CD8-positive, alpha-beta memory T cell (primary cell): ENCODE results near the gene CACNG4. TPM values are rescaled to one million over a fixed set of nuclear protein-coding genes. Genes with fewer than 3 reads are reported as not detected.

Experiments
- CTCF ChIA-PET: fragments of 350-600 bp; sonication (Branson Sonifier 250); formaldehyde crosslinking; loops from one replicate; lab custom pipeline; 2021; ENCODE audit warnings: antibody characterized with exemption; lab: Charles Lee
- POLR2A ChIA-PET: fragments of 350-600 bp; sonication (Branson Sonifier 250); formaldehyde crosslinking; loops from one replicate; lab custom pipeline; 2021; ENCODE audit warnings: antibody characterized with exemption; lab: Charles Lee
- DNase-seq, 5 donors: peaks; one replicate each; pipeline versions ENCODE4 v3.0.0 to v3.0.0-alpha.2; 2020 to 2022; ENCODE audit warnings: mixed read lengths in 1 of 5
- H3K27ac ChIP-seq: one replicate; pipeline ENCODE4 v1.7.0; 2013; ENCODE audit warnings: low read depth, mild to moderate bottlenecking, low read length, moderate library complexity
- H3K27me3 ChIP-seq: 2 replicates; pipeline ENCODE4 v1.7.0; 2013; ENCODE audit warnings: low read length, mild to moderate bottlenecking; ENCODE audit not compliant: insufficient read depth, poor library complexity, severe bottlenecking
- H3K36me3 ChIP-seq: 2 replicates; pipeline ENCODE4 v1.7.0; 2013; ENCODE audit warnings: mild to moderate bottlenecking, low read length, moderate library complexity; ENCODE audit not compliant: insufficient read depth
- H3K4me1 ChIP-seq: 2 replicates; pipeline ENCODE4 v1.7.0; 2013; ENCODE audit warnings: mild to moderate bottlenecking, low read length, moderate library complexity; ENCODE audit not compliant: insufficient read depth
- H3K4me3 ChIP-seq: 2 replicates; pipeline ENCODE4 v1.7.0; 2013; ENCODE audit warnings: mild to moderate bottlenecking, low read length
- H3K9me3 ChIP-seq: 2 replicates; pipeline ENCODE4 v1.7.0; 2013; ENCODE audit warnings: mild to moderate bottlenecking, low read length
- H3K27ac Mint-ChIP-seq, 8 donors: one replicate each; pipeline ENCODE4 v1.8.0; 2020 to 2021; ENCODE audit warnings: mixed read lengths in 8 of 8, mild to moderate bottlenecking in 6 of 8, inconsistent platforms in 3 of 8, moderate library complexity in 3 of 8
- H3K27me3 Mint-ChIP-seq, 2 donors: one replicate each; pipeline ENCODE4 v1.8.0; 2020 to 2021; ENCODE audit warnings: mixed read lengths in 2 of 2, mild to moderate bottlenecking in 1 of 2, moderate library complexity in 1 of 2
- H3K36me3 Mint-ChIP-seq, 3 donors: one replicate each; pipeline ENCODE4 v1.8.0; 2020 to 2021; ENCODE audit warnings: mixed read lengths in 3 of 3, inconsistent platforms in 1 of 3, mild to moderate bottlenecking in 1 of 3
- H3K4me1 Mint-ChIP-seq, 3 donors: one replicate each; pipeline ENCODE4 v1.8.0; 2020 to 2021; ENCODE audit warnings: mixed read lengths in 3 of 3, inconsistent platforms in 1 of 3, mild to moderate bottlenecking in 1 of 3
- H3K4me3 Mint-ChIP-seq, 7 donors: one replicate each; pipeline ENCODE4 v1.8.0; 2020 to 2021; ENCODE audit warnings: mixed read lengths in 7 of 7, mild to moderate bottlenecking in 6 of 7, moderate library complexity in 4 of 7, inconsistent platforms in 2 of 7
- H3K9me3 Mint-ChIP-seq, 5 donors: one replicate each; pipeline ENCODE4 v1.8.0; 2020 to 2022; ENCODE audit warnings: mixed read lengths in 5 of 5, mild to moderate bottlenecking in 3 of 5, moderate library complexity in 2 of 5, inconsistent platforms in 1 of 5
- polyA plus RNA-seq: library from polyadenylated mRNA; unstranded; fragments of 300-500 nt; fragmentation: Illumina TruSeq; gene quantifications from one replicate; pipeline ENCODE4 v1.2.3, GENCODE V29; 2021
- total RNA-seq, 2 experiments: library from RNA; stranded (reverse); gene quantifications; one replicate each; pipeline ENCODE4 v1.2.3, GENCODE V29; 2021

CACNG4 gene
- total and polyA plus RNA-seq, 3 experiments from 2014 or later, result not detected

DNA sequence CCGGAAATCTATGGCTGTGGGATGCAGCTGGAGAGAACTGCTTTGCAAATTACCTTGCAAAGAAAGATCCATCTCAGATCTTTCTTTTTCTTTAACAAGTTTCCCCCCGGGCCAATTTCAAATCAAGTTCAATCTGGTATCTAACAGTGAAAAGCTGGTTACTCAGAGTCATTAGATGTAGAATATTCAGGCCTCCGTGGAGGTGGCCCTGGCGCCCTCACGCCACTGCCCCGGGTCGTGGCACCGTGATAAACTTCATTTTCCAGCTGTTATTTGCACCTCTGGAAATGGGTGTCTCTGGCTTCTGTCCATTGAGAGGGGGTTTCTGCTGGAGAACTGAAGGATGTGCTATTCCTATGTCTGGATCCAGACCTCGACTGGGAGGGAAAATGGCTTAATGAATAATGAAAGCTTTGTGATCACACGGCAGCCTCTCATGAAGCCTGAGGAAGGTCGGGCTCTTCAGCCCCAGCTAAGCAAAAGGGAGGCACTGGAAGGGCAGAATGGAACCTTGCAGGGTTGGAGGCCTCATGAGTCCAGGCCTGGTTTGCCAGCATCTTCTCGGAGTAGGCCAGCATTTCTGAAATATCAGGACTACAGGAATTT, 30.5 kb downstream of the CACNG4 start:
- Histone ChIP-seq H3K4me3 (no peak overlapping the region), H3K27me3 (no peaks in the 10 kb centered on the region), H3K9me3 (no peaks in the 10 kb centered on the region), H3K27ac (no peak overlapping the region), H3K36me3 (no peaks in the 10 kb centered on the region), H3K4me1 (no peaks in the 10 kb centered on the region)
- Mint-ChIP-seq H3K9me3 (no peaks in the 10 kb centered on the region), H3K27me3 (peaks cover 11 to 42% of the 10 kb centered on the region in 2 donors), H3K27ac (no peak overlapping the region), H3K36me3 (no peaks in the 10 kb centered on the region), H3K4me3 (no peak overlapping the region), H3K4me1 (no peaks in the 10 kb centered on the region)
- no peak for DNase-seq
- ChIA-PET CTCF (no interaction called here), POLR2A (no interaction called here)

DNA sequence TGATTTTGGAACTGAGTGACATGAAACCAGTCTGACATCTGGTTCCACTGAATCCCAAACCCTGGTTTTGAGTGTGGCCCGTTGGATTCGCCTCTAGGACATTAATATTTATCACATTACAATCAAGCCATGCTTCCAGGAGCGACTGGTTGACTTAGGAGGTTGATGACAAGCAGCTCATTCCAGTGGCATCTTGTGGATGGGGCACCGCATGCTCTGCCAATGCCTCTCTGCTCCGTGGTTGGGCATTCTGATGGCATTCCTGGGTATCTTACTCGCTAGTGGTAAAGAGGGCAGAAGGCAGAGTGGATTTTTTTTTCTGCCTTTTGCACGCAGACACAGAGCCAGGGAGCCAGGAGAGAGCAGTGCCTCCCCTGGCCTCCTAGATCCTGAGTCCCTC, 31.4 kb downstream of the CACNG4 start:
- Histone ChIP-seq H3K4me3 (no peak overlapping the region), H3K9me3 (no peaks in the 10 kb centered on the region), H3K27me3 (no peaks in the 10 kb centered on the region), H3K4me1 (no peaks in the 10 kb centered on the region), H3K27ac (no peak overlapping the region), H3K36me3 (no peaks in the 10 kb centered on the region)
- H3K27me3 Mint-ChIP-seq, result peaks cover 11 to 38% of the 10 kb centered on the region in 2 donors
- no peak overlapping the region for H3K27ac Mint-ChIP-seq
- ChIA-PET CTCF (no interaction called here), POLR2A (no interaction called here)
- no peaks in the 10 kb centered on the region for H3K9me3 Mint-ChIP-seq
- no peak overlapping the region for H3K4me3 Mint-ChIP-seq
- no peaks in the 10 kb centered on the region for H3K36me3 Mint-ChIP-seq
- no peaks in the 10 kb centered on the region for H3K4me1 Mint-ChIP-seq
- no peak for DNase-seq

DNA sequence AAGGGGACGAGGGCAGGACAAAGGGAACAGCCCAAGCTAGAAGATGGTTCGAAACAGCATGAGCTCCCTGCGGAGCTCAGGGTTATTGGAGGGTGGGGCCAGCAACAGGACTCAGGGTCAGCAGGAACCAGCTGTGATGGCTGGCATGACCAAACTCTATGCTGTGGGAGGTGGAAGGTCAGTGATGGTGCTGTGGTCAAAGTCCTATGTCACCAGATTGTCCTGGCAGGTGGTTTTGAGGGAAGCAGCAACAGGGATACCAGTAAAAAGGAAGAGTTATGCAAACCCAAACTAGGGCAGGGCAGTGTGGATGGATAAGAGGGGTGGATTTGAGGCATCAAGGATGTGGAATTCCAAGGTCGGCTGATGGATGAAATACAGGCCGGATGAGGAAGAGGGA, 32.4 kb downstream of the CACNG4 start:
- no peak overlapping the region for H3K27ac ChIP-seq
- Mint-ChIP-seq H3K4me1 (no peaks in the 10 kb centered on the region), H3K9me3 (no peaks in the 10 kb centered on the region), H3K27ac (no peak overlapping the region), H3K36me3 (no peaks in the 10 kb centered on the region), H3K27me3 (peaks cover 11 to 32% of the 10 kb centered on the region in 2 donors), H3K4me3 (no peak overlapping the region)
- H3K9me3 ChIP-seq, result no peaks in the 10 kb centered on the region
- ChIA-PET POLR2A (no interaction called here), CTCF (interaction anchor here (1.3 kb wide), 1 partner anchor 16 kb away, joined by 3 read pairs; no protein-coding TSS in a partner anchor)
- no peaks in the 10 kb centered on the region for H3K4me1 ChIP-seq
- no peaks in the 10 kb centered on the region for H3K27me3 ChIP-seq
- no peak for DNase-seq
- no peak overlapping the region for H3K4me3 ChIP-seq
- no peaks in the 10 kb centered on the region for H3K36me3 ChIP-seq

DNA sequence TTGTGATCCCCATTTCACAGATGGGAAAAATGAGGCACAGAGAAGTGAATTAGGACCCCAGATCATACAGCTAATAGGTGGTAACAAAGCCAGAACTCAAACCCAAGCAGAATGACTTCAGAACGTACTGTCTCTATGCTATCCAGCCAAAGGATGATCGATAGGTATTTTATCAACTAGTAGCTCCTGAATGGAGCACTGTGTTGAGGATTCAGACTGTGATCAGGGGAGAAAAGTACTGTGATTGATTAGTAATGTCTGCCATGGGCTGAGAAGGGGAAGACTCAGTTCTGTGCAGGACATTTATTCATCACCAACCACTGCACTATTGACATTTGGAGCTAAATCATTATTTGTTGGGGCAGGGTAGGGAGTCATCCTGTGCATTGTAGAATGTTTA, 38.7 kb downstream of the CACNG4 start:
- Mint-ChIP-seq H3K9me3 (peaks cover 0 to 2% (median 0%) of the 10 kb centered on the region in 5 donors), H3K27ac (no peak overlapping the region), H3K27me3 (peaks cover 7 to 30% of the 10 kb centered on the region in 2 donors), H3K36me3 (no peaks in the 10 kb centered on the region), H3K4me1 (no peaks in the 10 kb centered on the region), H3K4me3 (no peak overlapping the region)
- Histone ChIP-seq H3K27ac (no peak overlapping the region), H3K36me3 (no peaks in the 10 kb centered on the region), H3K27me3 (no peaks in the 10 kb centered on the region), H3K4me1 (no peaks in the 10 kb centered on the region), H3K9me3 (no peaks in the 10 kb centered on the region), H3K4me3 (no peak overlapping the region)
- ChIA-PET POLR2A (interaction anchor here (0.7 kb wide), 1 partner anchor 10 kb away, joined by 3 read pairs; no protein-coding TSS in a partner anchor), CTCF (no interaction called here)
- no peak for DNase-seq

GRCh38 chr17:67004181-67004580, 39.7 kb downstream of the CACNG4 start:
- ChIA-PET POLR2A (no interaction called here), CTCF (no interaction called here)
- Mint-ChIP-seq H3K4me3 (no peak overlapping the region), H3K36me3 (no peaks in the 10 kb centered on the region), H3K27ac (no peak overlapping the region), H3K4me1 (no peaks in the 10 kb centered on the region), H3K27me3 (peaks cover 7 to 30% of the 10 kb centered on the region in 2 donors), H3K9me3 (peaks cover 0 to 6% (median 0%) of the 10 kb centered on the region in 5 donors)
- no peak overlapping the region for H3K4me3 ChIP-seq
- no peaks in the 10 kb centered on the region for H3K36me3 ChIP-seq
- H3K4me1 ChIP-seq, result no peaks in the 10 kb centered on the region
- no peak for DNase-seq
- H3K27me3 ChIP-seq, result no peaks in the 10 kb centered on the region
- no peak overlapping the region for H3K27ac ChIP-seq
- no peaks in the 10 kb centered on the region for H3K9me3 ChIP-seq

- no peak overlapping the region for H3K27ac Mint-ChIP-seq
Observed at GRCh38 chr17:67007266-67007665, 42.8 kb downstream of the CACNG4 start.

GRCh38 chr17:67008101-67008500, 43.6 kb downstream of the CACNG4 start:
- Mint-ChIP-seq H3K4me3 (no peak overlapping the region), H3K9me3 (peaks cover 0 to 7% (median 0%) of the 10 kb centered on the region in 5 donors), H3K36me3 (no peaks in the 10 kb centered on the region), H3K4me1 (no peaks in the 10 kb centered on the region), H3K27me3 (peaks cover 15 to 55% of the 10 kb centered on the region in 2 donors), H3K27ac (no peak overlapping the region)
- H3K36me3 ChIP-seq, result no peaks in the 10 kb centered on the region
- CTCF ChIA-PET, result no interaction called here
- no peak overlapping the region for H3K27ac ChIP-seq
- H3K27me3 ChIP-seq, result no peaks in the 10 kb centered on the region
- H3K4me3 ChIP-seq, result no peak overlapping the region
- DNase-seq, result no peak
- POLR2A ChIA-PET, result no interaction called here
- no peaks in the 10 kb centered on the region for H3K9me3 ChIP-seq
- no peaks in the 10 kb centered on the region for H3K4me1 ChIP-seq

More at GRCh38 chr17:67007266-67007665, 42.8 kb downstream of the CACNG4 start:
- H3K4me3 ChIP-seq, result no peak overlapping the region
- CTCF ChIA-PET, result no interaction called here
- no peaks in the 10 kb centered on the region for H3K36me3 Mint-ChIP-seq
- no peak overlapping the region for H3K27ac ChIP-seq
- DNase-seq, result no peak
- H3K9me3 Mint-ChIP-seq, result peaks cover 0 to 7% (median 2%) of the 10 kb centered on the region in 5 donors
- H3K27me3 ChIP-seq, result no peaks in the 10 kb centered on the region
- no peaks in the 10 kb centered on the region for H3K4me1 ChIP-seq
- no peaks in the 10 kb centered on the region for H3K36me3 ChIP-seq
- no peaks in the 10 kb centered on the region for H3K4me1 Mint-ChIP-seq
- no peaks in the 10 kb centered on the region for H3K9me3 ChIP-seq
- peaks cover 15 to 46% of the 10 kb centered on the region in 2 donors for H3K27me3 Mint-ChIP-seq
- POLR2A ChIA-PET, result no interaction called here
- H3K4me3 Mint-ChIP-seq, result no peak overlapping the region

GRCh38 chr17:67011527-67012175, 47.1 kb downstream of the CACNG4 start:
- Mint-ChIP-seq H3K27me3 (peaks cover 11 to 41% of the 10 kb centered on the region in 2 donors), H3K4me1 (no peaks in the 10 kb centered on the region), H3K36me3 (no peaks in the 10 kb centered on the region), H3K4me3 (no peak overlapping the region), H3K27ac (no peak overlapping the region), H3K9me3 (peaks cover 0 to 7% (median 0%) of the 10 kb centered on the region in 5 donors)
- ChIA-PET POLR2A (no interaction called here), CTCF (no interaction called here)
- Histone ChIP-seq H3K36me3 (no peaks in the 10 kb centered on the region), H3K4me1 (no peaks in the 10 kb centered on the region), H3K4me3 (no peak overlapping the region), H3K27ac (no peak overlapping the region), H3K27me3 (no peaks in the 10 kb centered on the region), H3K9me3 (no peaks in the 10 kb centered on the region)
- DNase-seq, result no peak
